WTC11 (cell line): ENCODE results near the gene PER1. TPM values are rescaled to one million over a fixed set of nuclear protein-coding genes. Genes with fewer than 3 reads are reported as not detected.

Experiments
- ATAC-seq: fragments of 200-7000 bp; cut with Tn5 transposase; 2 replicates; pipeline ENCODE4 v1.10.0; 2021; ENCODE audit warnings: mild to moderate bottlenecking, moderate library complexity
- CTCF ChIA-PET: fragments of 300-600 bp; sonication (Branson Sonifier 250); formaldehyde crosslinking; loops from one replicate; lab custom pipeline; 2021; ENCODE audit warnings: antibody characterized with exemption; lab: Charles Lee
- POLR2A ChIA-PET: fragments of 350-600 bp; sonication (Branson Sonifier 250); formaldehyde crosslinking; loops from one replicate; lab custom pipeline; 2021; ENCODE audit warnings: antibody characterized with exemption; lab: Charles Lee
- DNase-seq: peaks from one replicate; pipeline ENCODE4 v3.0.0; 2021; ENCODE audit warnings: low spot score
- H3K27ac Mint-ChIP-seq: 2 replicates; pipeline ENCODE4 v1.8.0; 2021; ENCODE audit warnings: mixed read lengths
- H3K27me3 Mint-ChIP-seq: 2 replicates; pipeline ENCODE4 v1.8.0; 2021; ENCODE audit warnings: low read depth, mild to moderate bottlenecking, moderate library complexity, mixed read lengths
- H3K36me3 Mint-ChIP-seq: 2 replicates; pipeline ENCODE4 v1.8.0; 2021; ENCODE audit warnings: mixed read lengths
- H3K4me1 Mint-ChIP-seq: 2 replicates; pipeline ENCODE4 v1.8.0; 2022; ENCODE audit warnings: mixed read lengths
- H3K4me3 Mint-ChIP-seq: 2 replicates; pipeline ENCODE4 v1.8.0; 2021; ENCODE audit warnings: mild to moderate bottlenecking, moderate library complexity, mixed read lengths
- H3K9me3 Mint-ChIP-seq: 2 replicates; pipeline ENCODE4 v1.8.0; 2021; ENCODE audit warnings: mixed read lengths
- AFF4 ChIP-seq: sonication (generic); formaldehyde crosslinking; IDR thresholded peaks from 2 replicates; pipeline ENCODE4 v1.8.1; 2023; ENCODE audit warnings: mild to moderate bottlenecking, missing genetic modification reagents, borderline replicate concordance
- ESRRA ChIP-seq: sonication (generic); formaldehyde crosslinking; IDR thresholded peaks from 2 replicates; pipeline ENCODE4 v1.8.1; 2022; ENCODE audit warnings: mild to moderate bottlenecking, missing genetic modification reagents, borderline replicate concordance
- FOXP1 ChIP-seq: sonication (generic); formaldehyde crosslinking; IDR thresholded peaks from 2 replicates; pipeline ENCODE4 v1.8.0; 2022; ENCODE audit warnings: missing genetic modification reagents, mild to moderate bottlenecking, moderate library complexity, borderline replicate concordance
- FOXP4 ChIP-seq: sonication (generic); formaldehyde crosslinking; IDR thresholded peaks from 2 replicates; pipeline ENCODE4 v1.8.0; 2022; ENCODE audit warnings: mild to moderate bottlenecking, missing genetic modification reagents
- HMGA2 ChIP-seq: fragments of 250-450 bp; sonication (Bioruptor Pico); IDR thresholded peaks from 2 replicates; pipeline ENCODE4 v1.4.0; 2021; ENCODE audit warnings: mild to moderate bottlenecking, moderate library complexity
- JAZF1 ChIP-seq: fragments of 250-450 bp; sonication (Bioruptor Pico); IDR thresholded peaks from 2 replicates; pipeline ENCODE4 v1.9.0; 2021; ENCODE audit warnings: moderate library complexity, mild to moderate bottlenecking, inconsistent platforms
- NR3C1 ChIP-seq: sonication (generic); formaldehyde crosslinking; conservative IDR thresholded peaks from 2 replicates; pipeline ENCODE4 v1.8.1; 2023; ENCODE audit warnings: low read depth, mild to moderate bottlenecking, missing genetic modification reagents
- OVOL2 ChIP-seq: fragments of 250-450 bp; sonication (Bioruptor Pico); IDR thresholded peaks from 2 replicates; pipeline ENCODE4 v1.9.0; 2021; ENCODE audit warnings: mild to moderate bottlenecking, borderline replicate concordance
- PREB ChIP-seq: sonication (generic); formaldehyde crosslinking; IDR thresholded peaks from 2 replicates; pipeline ENCODE4 v1.8.1; 2022; ENCODE audit warnings: mild to moderate bottlenecking, missing genetic modification reagents, moderate library complexity, borderline replicate concordance
- RORB ChIP-seq: fragments of 250-450 bp; sonication (Bioruptor Pico); IDR thresholded peaks from 2 replicates; pipeline ENCODE4 v1.9.0; 2021; ENCODE audit warnings: mild to moderate bottlenecking
- SMAD3 ChIP-seq: sonication (generic); formaldehyde crosslinking; IDR thresholded peaks from 2 replicates; pipeline ENCODE4 v1.8.0; 2022; ENCODE audit warnings: missing genetic modification reagents, mild to moderate bottlenecking, borderline replicate concordance
- SP1 ChIP-seq: sonication (generic); formaldehyde crosslinking; conservative IDR thresholded peaks from 2 replicates; pipeline ENCODE4 v1.8.1; 2022; ENCODE audit warnings: missing genetic modification reagents
- ZMAT4 ChIP-seq: fragments of 250-450 bp; sonication (Bioruptor Pico); IDR thresholded peaks from 2 replicates; pipeline ENCODE4 v1.9.0; 2021; ENCODE audit warnings: mild to moderate bottlenecking
- ZNF263 ChIP-seq: sonication (generic); formaldehyde crosslinking; IDR thresholded peaks from 2 replicates; pipeline ENCODE4 v1.8.1; 2022; ENCODE audit warnings: low read depth, mild to moderate bottlenecking, moderate library complexity, missing genetic modification reagents
- ZNF671 ChIP-seq: fragments of 250-450 bp; sonication (Bioruptor Pico); IDR thresholded peaks from 2 replicates; pipeline ENCODE4 v1.8.0; 2021; ENCODE audit warnings: mild to moderate bottlenecking
- total RNA-seq: library from RNA; stranded (reverse); gene quantifications from 3 replicates; pipeline ENCODE4 v1.2.3, GENCODE V29; 2021
- TF ChIP-seq, protein P1 (sequence below): sonication (generic); formaldehyde crosslinking; IDR thresholded peaks from 2 replicates; pipeline ENCODE4 v1.8.0; 2023; ENCODE audit warnings: missing genetic modification reagents
- TF ChIP-seq, protein P2 (sequence below): sonication (generic); formaldehyde crosslinking; conservative IDR thresholded peaks from 2 replicates; pipeline ENCODE4 v1.8.1; 2023; ENCODE audit warnings: mild to moderate bottlenecking, low read depth, missing genetic modification reagents, moderate library complexity

The PER1 gene
- total RNA-seq, 1 experiment from 2014 or later = 46.9 TPM

GRCh38 chr17:8104911-8105310, 47.3 kb downstream of the PER1 start:
- TF ChIP-seq, protein P1, sequence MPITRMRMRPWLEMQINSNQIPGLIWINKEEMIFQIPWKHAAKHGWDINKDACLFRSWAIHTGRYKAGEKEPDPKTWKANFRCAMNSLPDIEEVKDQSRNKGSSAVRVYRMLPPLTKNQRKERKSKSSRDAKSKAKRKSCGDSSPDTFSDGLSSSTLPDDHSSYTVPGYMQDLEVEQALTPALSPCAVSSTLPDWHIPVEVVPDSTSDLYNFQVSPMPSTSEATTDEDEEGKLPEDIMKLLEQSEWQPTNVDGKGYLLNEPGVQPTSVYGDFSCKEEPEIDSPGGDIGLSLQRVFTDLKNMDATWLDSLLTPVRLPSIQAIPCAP = no peak
- TF ChIP-seq FOXP1 (CRISPR knock-in tag) (no peak), FOXP4 (CRISPR knock-in tag) (no peak), ZNF671 (CRISPR knock-in tag) (no peak)
- TF ChIP-seq, protein P2, sequence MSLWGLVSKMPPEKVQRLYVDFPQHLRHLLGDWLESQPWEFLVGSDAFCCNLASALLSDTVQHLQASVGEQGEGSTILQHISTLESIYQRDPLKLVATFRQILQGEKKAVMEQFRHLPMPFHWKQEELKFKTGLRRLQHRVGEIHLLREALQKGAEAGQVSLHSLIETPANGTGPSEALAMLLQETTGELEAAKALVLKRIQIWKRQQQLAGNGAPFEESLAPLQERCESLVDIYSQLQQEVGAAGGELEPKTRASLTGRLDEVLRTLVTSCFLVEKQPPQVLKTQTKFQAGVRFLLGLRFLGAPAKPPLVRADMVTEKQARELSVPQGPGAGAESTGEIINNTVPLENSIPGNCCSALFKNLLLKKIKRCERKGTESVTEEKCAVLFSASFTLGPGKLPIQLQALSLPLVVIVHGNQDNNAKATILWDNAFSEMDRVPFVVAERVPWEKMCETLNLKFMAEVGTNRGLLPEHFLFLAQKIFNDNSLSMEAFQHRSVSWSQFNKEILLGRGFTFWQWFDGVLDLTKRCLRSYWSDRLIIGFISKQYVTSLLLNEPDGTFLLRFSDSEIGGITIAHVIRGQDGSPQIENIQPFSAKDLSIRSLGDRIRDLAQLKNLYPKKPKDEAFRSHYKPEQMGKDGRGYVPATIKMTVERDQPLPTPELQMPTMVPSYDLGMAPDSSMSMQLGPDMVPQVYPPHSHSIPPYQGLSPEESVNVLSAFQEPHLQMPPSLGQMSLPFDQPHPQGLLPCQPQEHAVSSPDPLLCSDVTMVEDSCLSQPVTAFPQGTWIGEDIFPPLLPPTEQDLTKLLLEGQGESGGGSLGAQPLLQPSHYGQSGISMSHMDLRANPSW = no peak
- no peak overlapping the region for H3K4me3 Mint-ChIP-seq
- peaks cover 39% of the 10 kb centered on the region for H3K27me3 Mint-ChIP-seq
- ChIA-PET POLR2A (no interaction called here), CTCF (interaction anchor here (0.9 to 12.6 kb wide), 7 partner anchors 11 to 63 kb away, joined by 3 to 127 read pairs (median 6); partner anchors contain the start of gene ALOXE3)
- no peaks in the 10 kb centered on the region; the same call in 1 of the 2 replicates for H3K9me3 Mint-ChIP-seq
- H3K4me1 Mint-ChIP-seq = peaks cover 6% of the 10 kb centered on the region; the same call in 1 of the 2 replicates
- no peak for DNase-seq
- H3K36me3 Mint-ChIP-seq = no peaks in the 10 kb centered on the region
- H3K27ac Mint-ChIP-seq = no peak overlapping the region
- no peak for ATAC-seq

DNA sequence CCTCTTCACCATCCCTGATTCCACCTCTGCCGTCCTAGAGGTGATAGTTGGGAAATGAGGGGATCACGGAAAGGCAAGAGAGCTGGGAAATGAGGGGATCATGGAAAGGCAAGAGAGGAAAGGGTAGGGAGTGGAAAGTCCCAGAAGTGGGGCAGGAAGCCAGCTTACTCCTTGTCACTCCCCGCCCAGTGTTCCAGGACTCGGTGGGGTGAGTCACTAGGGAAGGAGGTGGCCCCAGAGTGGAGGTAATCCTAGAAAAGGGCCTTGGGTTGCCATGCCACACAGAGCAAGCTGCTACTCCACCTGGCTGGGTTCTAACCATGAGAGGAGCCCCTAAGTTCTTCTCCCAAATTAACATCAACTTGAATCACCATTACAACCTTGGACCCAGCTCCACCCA, 48.7 kb downstream of the PER1 start:
- Mint-ChIP-seq H3K4me3 (no peak overlapping the region), H3K36me3 (no peaks in the 10 kb centered on the region), H3K27ac (no peak overlapping the region), H3K9me3 (no peaks in the 10 kb centered on the region; the same call in 1 of the 2 replicates), H3K27me3 (peaks cover 27% of the 10 kb centered on the region), H3K4me1 (peaks cover 6% of the 10 kb centered on the region; the same call in 1 of the 2 replicates)
- no peak for ATAC-seq
- CTCF ChIA-PET = interaction anchor here (0.6 to 12.6 kb wide), 6 partner anchors 10 to 113 kb away, joined by 3 to 127 read pairs (median 7); no protein-coding TSS in a partner anchor
- POLR2A ChIA-PET = interaction anchor here (0.9 kb wide), 1 partner anchor 41 kb away, joined by 3 read pairs; no protein-coding TSS in a partner anchor
- no peak for DNase-seq
- TF ChIP-seq SMAD3 (no peak), PREB (CRISPR knock-in tag) (no peak), JAZF1 (no peak), HMGA2 (no peak), NR3C1 (CRISPR knock-in tag) (no peak)
- TF ChIP-seq, all 79 proteins: peak for 0

GRCh38 chr17:8101721-8102120, 50.5 kb downstream of the PER1 start:
- ChIA-PET CTCF (interaction anchor here (1.0 to 12.6 kb wide), 3 partner anchors 8 to 17 kb away, joined by 4 to 127 read pairs (median 4); no protein-coding TSS in a partner anchor), POLR2A (no interaction called here)
- ATAC-seq (no peak), DNase-seq (no peak)
- Mint-ChIP-seq H3K27ac (no peak overlapping the region), H3K4me3 (no peak overlapping the region), H3K36me3 (no peaks in the 10 kb centered on the region), H3K4me1 (peaks cover 6% of the 10 kb centered on the region; the same call in 1 of the 2 replicates), H3K27me3 (peaks cover 23% of the 10 kb centered on the region), H3K9me3 (no peaks in the 10 kb centered on the region; the same call in 1 of the 2 replicates)
- TF ChIP-seq ESRRA (no peak), ZNF263 (CRISPR knock-in tag) (no peak), OVOL2 (CRISPR knock-in tag) (no peak), AFF4 (CRISPR knock-in tag) (no peak), FOXP4 (CRISPR knock-in tag) (no peak), SP1 (CRISPR knock-in tag) (no peak), ZMAT4 (CRISPR knock-in tag) (no peak), RORB (no peak)
